ENCODE results near the gene ST3GAL3.

- TF ChIP-seq CTCF (IDR thresholded peaks at IDR 0.05) (no peak), POLR2A (IDR thresholded peaks at IDR 0.05) (no peak)
These were observed 217.2 kb downstream of the ST3GAL3 start for GRCh38 chr1:43924516-43924915.

Data from prostate gland (tissue), 2 donors.